Measurements from ENCODE around the gene DRAM2. TPM values are rescaled to one million over a fixed set of nuclear protein-coding genes. Genes with fewer than 3 reads are reported as not detected.

The DRAM2 gene
- total and polyA plus RNA-seq, 2 donors (not counting 3 experiments of a cell fraction or from before 2014, with no cell fraction given), result 21.7 to 55.9 TPM

GRCh38 chr1:111110197-111110899, 29.5 kb downstream of the DRAM2 start:
- dilution Hi-C loops (cut with MboI; ENCODE audit: extremely low pct_ligation_motif_present, low sequenced_read_pairs) (no loop called here), intact Hi-C loops (cut with micrococcal nuclease) (no loop called here)
- TF ChIP-seq FOS (IDR thresholded peaks at IDR 0.05; ENCODE audit: borderline replicate concordance, insufficient read depth, low read length) (no peak), MAX (IDR thresholded peaks at IDR 0.05; ENCODE audit: insufficient read depth, insufficient read length) (no peak), MYC (IDR thresholded peaks at IDR 0.05; ENCODE audit: low read depth, low read length) (no peak), GATA2 (IDR thresholded peaks at IDR 0.05; ENCODE audit: insufficient read depth, insufficient read length, low read depth, low read length) (no peak), POLR2A (IDR thresholded peaks at IDR 0.05; ENCODE audit: low read depth, low read length) (no peak), EZH2 (IDR thresholded peaks at IDR 0.05; ENCODE audit: borderline replicate concordance, low read depth, low read length, severe bottlenecking) (no peak), JUN (IDR thresholded peaks at IDR 0.05; ENCODE audit: borderline replicate concordance, insufficient read depth, insufficient read length, low read depth) (no peak), POLR2AphosphoS5 (IDR thresholded peaks at IDR 0.05; ENCODE audit: insufficient read depth, low read depth, low read length) (no peak)
- TF ChIP-seq, protein P1, sequence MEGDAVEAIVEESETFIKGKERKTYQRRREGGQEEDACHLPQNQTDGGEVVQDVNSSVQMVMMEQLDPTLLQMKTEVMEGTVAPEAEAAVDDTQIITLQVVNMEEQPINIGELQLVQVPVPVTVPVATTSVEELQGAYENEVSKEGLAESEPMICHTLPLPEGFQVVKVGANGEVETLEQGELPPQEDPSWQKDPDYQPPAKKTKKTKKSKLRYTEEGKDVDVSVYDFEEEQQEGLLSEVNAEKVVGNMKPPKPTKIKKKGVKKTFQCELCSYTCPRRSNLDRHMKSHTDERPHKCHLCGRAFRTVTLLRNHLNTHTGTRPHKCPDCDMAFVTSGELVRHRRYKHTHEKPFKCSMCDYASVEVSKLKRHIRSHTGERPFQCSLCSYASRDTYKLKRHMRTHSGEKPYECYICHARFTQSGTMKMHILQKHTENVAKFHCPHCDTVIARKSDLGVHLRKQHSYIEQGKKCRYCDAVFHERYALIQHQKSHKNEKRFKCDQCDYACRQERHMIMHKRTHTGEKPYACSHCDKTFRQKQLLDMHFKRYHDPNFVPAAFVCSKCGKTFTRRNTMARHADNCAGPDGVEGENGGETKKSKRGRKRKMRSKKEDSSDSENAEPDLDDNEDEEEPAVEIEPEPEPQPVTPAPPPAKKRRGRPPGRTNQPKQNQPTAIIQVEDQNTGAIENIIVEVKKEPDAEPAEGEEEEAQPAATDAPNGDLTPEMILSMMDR (IDR thresholded peaks at IDR 0.05; ENCODE audit: extremely low read depth in 1 of 2, insufficient read depth in 1 of 2, low read depth in 1 of 2, low read length in 2 of 2), result no peak
- Histone ChIP-seq H3K27ac (ENCODE audit: insufficient read depth, low read depth, low read length) (no peak overlapping the region), H3K4me1 (ENCODE audit: control insufficient read depth, extremely low read depth, insufficient read depth, low read length) (no peaks in the 10 kb centered on the region), H2AFZ (ENCODE audit: low read depth, low read length) (no peak overlapping the region), H3K27me3 (ENCODE audit: control insufficient read depth in 2 of 2, insufficient read depth in 2 of 2, low read length in 2 of 2) (no peaks in the 10 kb centered on the region), H3K9me1 (replicated peaks; ENCODE audit: control insufficient read depth, extremely low read depth, insufficient read depth, low read length) (no peaks in the 10 kb centered on the region), H4K20me1 (replicated peaks; ENCODE audit: control insufficient read depth, extremely low read depth, insufficient read depth, low read length) (no peaks in the 10 kb centered on the region), H3K9ac (replicated peaks; ENCODE audit: extremely low read depth, insufficient read depth, low read length) (no peak overlapping the region), H3K9me3 (replicated peaks; ENCODE audit: control insufficient read depth, insufficient read depth, low read length) (no peaks in the 10 kb centered on the region), H3K79me2 (ENCODE audit: control insufficient read depth, insufficient read depth, low read length) (no peaks in the 10 kb centered on the region), H3K4me3 (replicated peaks in 1 of 3; ENCODE audit: insufficient read depth in 1 of 3, low read depth in 1 of 3, low read length in 3 of 3) (no peak overlapping the region), H3K4me2 (ENCODE audit: insufficient read depth, low read length) (no peak overlapping the region), H3K36me3 (ENCODE audit: control insufficient read depth in 2 of 2, extremely low read depth in 1 of 2, insufficient read depth in 2 of 2, low read length in 2 of 2) (peaks cover 0 to 3% of the 10 kb centered on the region in 2 experiments)
- ChIA-PET POLR2A (no interaction called here), CTCF (no interaction called here)
- BruUV-seq (replicated peaks), result no TSS peak
- no peak for DNase-seq (ENCODE audit: low read depth, low spot score)
- FAIRE-seq, result no peak
